NT2/D1 (cell line): ENCODE data around the gene EML3.

Source experiments
- SUZ12 ChIP-seq: IDR thresholded peaks from 2 replicates; pipeline ENCODE4 v1.6.1; 2011; ENCODE audit not compliant: insufficient read length, insufficient read depth; ENCODE audit errors: extremely low read depth
- YY1 ChIP-seq: IDR thresholded peaks from 2 replicates; pipeline ENCODE4 v1.6.1; 2011; ENCODE audit not compliant: insufficient read length, insufficient read depth
- ZNF274 ChIP-seq: IDR thresholded peaks from 2 replicates; pipeline ENCODE4 v1.6.1; 2011; ENCODE audit warnings: mild to moderate bottlenecking, low read depth, low read length

- no peak for TF ChIP-seq SUZ12
- no peak for TF ChIP-seq YY1
- no peak for TF ChIP-seq ZNF274
Measured at GRCh38 chr11:62622476-62623089, 10.0 kb upstream of the EML3 start.
